Choroid plexus epithelial cell (primary cell): ENCODE results near the gene EID2B.

ENCODE experiments used
- DNase-seq: peaks from one replicate; pipeline ENCODE4 v3.0.0-alpha.2; 2010; ENCODE audit warnings: low read depth
- H3K4me3 ChIP-seq: 2 replicates; pipeline ENCODE4 v1.5.1; 2011; ENCODE audit warnings: low read depth, mild to moderate bottlenecking, control low read depth, low read length, moderate library complexity
- CTCF ChIP-seq: conservative IDR thresholded peaks from 2 replicates; pipeline ENCODE4 v1.5.1; 2011; ENCODE audit warnings: low read depth, mild to moderate bottlenecking, control low read depth, inconsistent platforms, low read length, moderate library complexity

Gene EID2B

GRCh38 chr19:39557811-39558623 lies 25.4 kb upstream of the EID2B start:
- TF ChIP-seq CTCF: no peak
- no peak overlapping the region for H3K4me3 ChIP-seq
- DNase-seq: peak; percentile 52

- DNase-seq: no peak
- TF ChIP-seq CTCF: no peak
- H3K4me3 ChIP-seq: no peak overlapping the region
Observed at GRCh38 chr19:39555883-39556282, 23.2 kb upstream of the EID2B start.

- H3K4me3 ChIP-seq: no peak overlapping the region
- DNase-seq: no peak
- TF ChIP-seq CTCF: no peak
Observed at GRCh38 chr19:39554701-39555311, 22.2 kb upstream of the EID2B start.

GRCh38 chr19:39553082-39553652 lies 20.5 kb upstream of the EID2B start:
- H3K4me3 ChIP-seq: no peak overlapping the region
- TF ChIP-seq CTCF: no peak
- no peak for DNase-seq

GRCh38 chr19:39550197-39550596 lies 17.5 kb upstream of the EID2B start:
- TF ChIP-seq CTCF: no peak
- no peak for DNase-seq

GRCh38 chr19:39546599-39546998 lies 13.9 kb upstream of the EID2B start:
- H3K4me3 ChIP-seq: no peak overlapping the region
- no peak for DNase-seq
- no peak for TF ChIP-seq CTCF

More at GRCh38 chr19:39550197-39550596, 17.5 kb upstream of the EID2B start:
- H3K4me3 ChIP-seq: no peak overlapping the region

- H3K4me3 ChIP-seq: no peak overlapping the region
- DNase-seq: no peak
- TF ChIP-seq CTCF: no peak
Observed at GRCh38 chr19:39544911-39545310, 12.3 kb upstream of the EID2B start.
